ENCODE data around the gene ACTL9.

DNA sequence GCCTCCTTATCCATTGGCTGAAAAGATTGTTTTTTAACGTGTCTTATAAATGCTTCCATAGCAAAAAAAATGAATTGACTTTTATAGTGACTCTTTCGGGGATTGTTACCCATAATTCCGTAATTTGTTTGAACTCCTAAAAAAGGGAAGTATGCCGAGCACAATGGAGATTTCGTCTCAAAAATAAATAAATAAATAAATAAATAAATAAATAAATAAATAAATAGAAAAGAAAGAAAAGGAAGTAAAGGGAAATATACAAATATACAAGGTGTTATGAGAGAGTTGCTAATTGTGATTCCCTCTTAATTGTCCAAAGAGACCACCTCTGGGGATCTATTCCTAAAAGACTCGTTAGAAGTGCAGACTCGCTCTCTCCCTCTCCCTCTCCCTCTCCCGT is 39.8 kb upstream of the ACTL9 start:
- TF ChIP-seq GATA3 (IDR thresholded peaks at IDR 0.05; ENCODE audit: low read depth, low read length) (no peak), GATA2 (IDR thresholded peaks at IDR 0.05; ENCODE audit: low read depth, low read length) (no peak)
